ENCODE data around the gene ZFAND3. TPM values are rescaled to one million over a fixed set of nuclear protein-coding genes. Genes with fewer than 3 reads are reported as not detected.

ZFAND3 gene
- total RNA-seq, 2 experiments from 2014 or later = 34.4 to 37.0 TPM

GRCh38 chr6:38092465-38092864, 272.9 kb downstream of the ZFAND3 start:
- Mint-ChIP-seq H3K9me3 (no peaks in the 10 kb centered on the region), H3K27ac (no peak overlapping the region), H3K27me3 (no peaks in the 10 kb centered on the region), H3K4me1 (ENCODE audit: low read depth) (peaks cover 13% of the 10 kb centered on the region), H3K36me3 (ENCODE audit: low read depth) (peaks cover 8% of the 10 kb centered on the region), H3K4me3 (no peak overlapping the region)
- no peak for ATAC-seq (ENCODE audit: poor library complexity)
- intact Hi-C loops (cut with DNase I, micrococcal nuclease) = no loop called here
- ChIA-PET POLR2A (no interaction called here), CTCF (no interaction called here)
- TF ChIP-seq, protein P1, sequence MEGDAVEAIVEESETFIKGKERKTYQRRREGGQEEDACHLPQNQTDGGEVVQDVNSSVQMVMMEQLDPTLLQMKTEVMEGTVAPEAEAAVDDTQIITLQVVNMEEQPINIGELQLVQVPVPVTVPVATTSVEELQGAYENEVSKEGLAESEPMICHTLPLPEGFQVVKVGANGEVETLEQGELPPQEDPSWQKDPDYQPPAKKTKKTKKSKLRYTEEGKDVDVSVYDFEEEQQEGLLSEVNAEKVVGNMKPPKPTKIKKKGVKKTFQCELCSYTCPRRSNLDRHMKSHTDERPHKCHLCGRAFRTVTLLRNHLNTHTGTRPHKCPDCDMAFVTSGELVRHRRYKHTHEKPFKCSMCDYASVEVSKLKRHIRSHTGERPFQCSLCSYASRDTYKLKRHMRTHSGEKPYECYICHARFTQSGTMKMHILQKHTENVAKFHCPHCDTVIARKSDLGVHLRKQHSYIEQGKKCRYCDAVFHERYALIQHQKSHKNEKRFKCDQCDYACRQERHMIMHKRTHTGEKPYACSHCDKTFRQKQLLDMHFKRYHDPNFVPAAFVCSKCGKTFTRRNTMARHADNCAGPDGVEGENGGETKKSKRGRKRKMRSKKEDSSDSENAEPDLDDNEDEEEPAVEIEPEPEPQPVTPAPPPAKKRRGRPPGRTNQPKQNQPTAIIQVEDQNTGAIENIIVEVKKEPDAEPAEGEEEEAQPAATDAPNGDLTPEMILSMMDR (IDR thresholded peaks at IDR 0.05) = no peak
- Histone ChIP-seq H3K27ac (ENCODE audit: low read depth in 1 of 2, low read length in 2 of 2) (no peak overlapping the region), H3K27me3 (ENCODE audit: control insufficient read depth in 1 of 2, insufficient read depth in 2 of 2, low read length in 2 of 2) (no peaks in the 10 kb centered on the region), H3K9me3 (ENCODE audit: control insufficient read depth in 1 of 2, insufficient read depth in 1 of 2, low read length in 2 of 2) (no peaks in the 10 kb centered on the region), H3K36me3 (ENCODE audit: insufficient read depth, low read length) (no peaks in the 10 kb centered on the region), H3K4me1 (ENCODE audit: insufficient read depth, low read length) (no peaks in the 10 kb centered on the region), H3K4me3 (ENCODE audit: low read length) (no peak overlapping the region)
- no peak for DNase-seq

- DNase-seq (no peak), ATAC-seq (ENCODE audit: poor library complexity) (no peak)
- Histone ChIP-seq H3K4me3 (ENCODE audit: low read length) (no peak overlapping the region), H3K36me3 (ENCODE audit: insufficient read depth, low read length) (no peaks in the 10 kb centered on the region), H3K27ac (ENCODE audit: low read depth in 1 of 2, low read length in 2 of 2) (no peak overlapping the region), H3K9me3 (ENCODE audit: control insufficient read depth in 1 of 2, insufficient read depth in 1 of 2, low read length in 2 of 2) (no peaks in the 10 kb centered on the region), H3K27me3 (ENCODE audit: control insufficient read depth in 1 of 2, insufficient read depth in 2 of 2, low read length in 2 of 2) (no peaks in the 10 kb centered on the region), H3K4me1 (ENCODE audit: insufficient read depth, low read length) (no peaks in the 10 kb centered on the region)
- Mint-ChIP-seq H3K4me1 (ENCODE audit: low read depth) (peaks cover 8% of the 10 kb centered on the region), H3K4me3 (no peak overlapping the region), H3K27me3 (no peaks in the 10 kb centered on the region), H3K9me3 (no peaks in the 10 kb centered on the region), H3K36me3 (ENCODE audit: low read depth) (peaks cover 4% of the 10 kb centered on the region), H3K27ac (no peak overlapping the region)
- CTCF ChIA-PET = no interaction called here
- intact Hi-C loops (cut with DNase I, micrococcal nuclease) = no loop called here
- TF ChIP-seq, protein P1 (IDR thresholded peaks at IDR 0.05) = no peak
- POLR2A ChIA-PET = no interaction called here
Measured at GRCh38 chr6:38092964-38093363, 273.4 kb downstream of the ZFAND3 start.

DNA sequence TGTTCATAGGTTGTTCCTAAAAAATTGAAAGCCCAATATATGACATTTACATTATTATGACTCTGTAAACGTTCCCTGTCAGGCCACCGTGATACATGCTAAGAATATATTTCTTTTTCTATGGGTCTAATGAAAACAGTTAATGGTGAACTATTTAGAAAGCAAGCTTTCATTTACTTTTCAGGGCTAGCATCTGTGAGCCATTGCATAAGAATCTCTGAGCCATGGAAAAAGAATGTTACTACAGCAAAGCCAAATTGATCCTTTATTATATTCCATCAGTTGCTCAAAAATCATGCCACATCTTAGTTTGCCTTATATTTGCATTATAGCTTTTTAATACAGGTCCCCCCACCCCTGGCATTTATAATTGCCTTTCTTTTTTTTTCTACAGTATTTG, 275.5 kb downstream of the ZFAND3 start:
- DNase-seq = no peak
- H3K4me3 ChIP-seq (ENCODE audit: low read length) = no peak overlapping the region
- no peaks in the 10 kb centered on the region for H3K36me3 ChIP-seq (ENCODE audit: insufficient read depth, low read length)
- no peaks in the 10 kb centered on the region for H3K9me3 Mint-ChIP-seq
- no peak overlapping the region for H3K27ac ChIP-seq (ENCODE audit: low read depth in 1 of 2, low read length in 2 of 2)
- H3K27me3 Mint-ChIP-seq = no peaks in the 10 kb centered on the region
- H3K9me3 ChIP-seq (ENCODE audit: control insufficient read depth in 1 of 2, insufficient read depth in 1 of 2, low read length in 2 of 2) = no peaks in the 10 kb centered on the region
- TF ChIP-seq, protein P1 (IDR thresholded peaks at IDR 0.05) = no peak
- H3K36me3 Mint-ChIP-seq (ENCODE audit: low read depth) = peaks cover 10% of the 10 kb centered on the region
- no peak overlapping the region for H3K4me3 Mint-ChIP-seq
- H3K4me1 Mint-ChIP-seq (ENCODE audit: low read depth) = peaks cover 14% of the 10 kb centered on the region
- intact Hi-C loops (cut with DNase I, micrococcal nuclease) = no loop called here
- ChIA-PET POLR2A (no interaction called here), CTCF (interaction anchor here (0.6 kb wide), 1 partner anchor 48 kb away, joined by 3 read pairs; no protein-coding TSS in a partner anchor)
- H3K27ac Mint-ChIP-seq = no peak overlapping the region
- no peaks in the 10 kb centered on the region for H3K27me3 ChIP-seq (ENCODE audit: control insufficient read depth in 1 of 2, insufficient read depth in 2 of 2, low read length in 2 of 2)
- H3K4me1 ChIP-seq (ENCODE audit: insufficient read depth, low read length) = no peaks in the 10 kb centered on the region
- ATAC-seq (ENCODE audit: poor library complexity) = no peak
